Pulmonary artery endothelial cell (primary cell): ENCODE data around the gene BHLHE23. TPM values are rescaled to one million over a fixed set of nuclear protein-coding genes. Genes with fewer than 3 reads are reported as not detected.
"Not testable (repeated sequence)": the region's sequence is repeated elsewhere in the genome, so short reads cannot be mapped to it uniquely, and the experiment has no call there.

Experiments used
- DNase-seq: peaks from one replicate; pipeline ENCODE4 v3.0.0-alpha.2; 2011; ENCODE audit warnings: low read depth, low spot score
- total RNA-seq: library from RNA; depleted of rRNA; stranded (reverse); fragments of >200 nt; gene quantifications from 2 replicates; pipeline ENCODE4 v1.2.3, GENCODE V29; 2014

The BHLHE23 gene
- total RNA-seq, 1 donor from 2014 or later = not detected

- DNase-seq = no peak
These were observed 44.4 kb downstream of the BHLHE23 start for GRCh38 chr20:62962221-62962879.

GRCh38 chr20:62961799-62962198 lies 45.0 kb downstream of the BHLHE23 start:
- DNase-seq = no peak

- DNase-seq = no peak
These were observed 45.4 kb downstream of the BHLHE23 start for GRCh38 chr20:62961310-62961783.

- not testable (repeated sequence) for DNase-seq
These were observed 46.1 kb downstream of the BHLHE23 start for GRCh38 chr20:62960446-62961309.

- DNase-seq = no peak
These were observed 46.7 kb downstream of the BHLHE23 start for GRCh38 chr20:62959998-62960436.

- DNase-seq = no peak
These were observed 47.4 kb downstream of the BHLHE23 start for GRCh38 chr20:62959101-62959971.

GRCh38 chr20:62958388-62959100 lies 48.2 kb downstream of the BHLHE23 start:
- DNase-seq = no peak

GRCh38 chr20:62957136-62958117 lies 49.3 kb downstream of the BHLHE23 start:
- DNase-seq = no peak

GRCh38 chr20:62956387-62957135 lies 50.2 kb downstream of the BHLHE23 start:
- no peak for DNase-seq

Other genes starting within 250 kb of the BHLHE23 start
- 28.9 and 29.8 TPM in 2 replicates for gene MRGBP, start 210.5 kb downstream of the BHLHE23 start, total RNA-seq
- gene OGFR, start 202.1 kb downstream of the BHLHE23 start, total RNA-seq = 39.5 and 40.9 TPM in 2 replicates
- 0.04 and 0.20 TPM in 2 replicates for gene COL9A3, start 189.9 kb downstream of the BHLHE23 start, total RNA-seq
- 10.6 and 15.6 TPM in 2 replicates for gene TCFL5, start 145.1 kb downstream of the BHLHE23 start, total RNA-seq
- 33.2 and 41.4 TPM in 2 replicates for gene DIDO1, start 80.5 kb downstream of the BHLHE23 start, total RNA-seq
- 43.8 and 52.9 TPM in 2 replicates for gene GID8, start 68.8 kb downstream of the BHLHE23 start, total RNA-seq
- 9.4 and 15.4 TPM in 2 replicates for gene SLC17A9, start 54.3 kb downstream of the BHLHE23 start, total RNA-seq
- gene YTHDF1, start 209.2 kb upstream of the BHLHE23 start, total RNA-seq = 25.5 and 31.8 TPM in 2 replicates
- not detected in 2 replicates for gene BIRC7, start 228.9 kb upstream of the BHLHE23 start, total RNA-seq
- not detected in 2 replicates for gene NKAIN4, start 247.5 kb upstream of the BHLHE23 start, total RNA-seq